Neuronal stem cell (in vitro differentiated cells): Measurements from ENCODE around the gene ZNF274.

Experiments
- DNase-seq: peaks from one replicate; pipeline ENCODE4 v3.0.0-alpha.2; 2013; ENCODE audit warnings: low spot score
- H2AFZ ChIP-seq: one replicate; pipeline ENCODE4 v1.6.1; 2013; ENCODE audit warnings: mild to moderate bottlenecking, low read length, inconsistent platforms
- H2AK5ac ChIP-seq: 2 replicates; pipeline ENCODE4 v1.6.1; 2013; ENCODE audit warnings: low read depth, mild to moderate bottlenecking, inconsistent platforms, low read length, moderate library complexity, mixed read lengths
- H2BK120ac ChIP-seq: 2 replicates; pipeline ENCODE4 v1.6.1; 2013; ENCODE audit warnings: low read depth, mild to moderate bottlenecking, inconsistent platforms, low read length, moderate library complexity, mixed read lengths
- H2BK12ac ChIP-seq: one replicate; pipeline ENCODE4 v1.6.1; 2013; ENCODE audit warnings: low read length, inconsistent platforms
- H2BK15ac ChIP-seq: 2 replicates; pipeline ENCODE4 v1.6.1; 2013; ENCODE audit warnings: mild to moderate bottlenecking, low read length, inconsistent platforms, mixed read lengths
- H2BK5ac ChIP-seq: one replicate; pipeline ENCODE4 v1.6.1; 2013; ENCODE audit warnings: inconsistent platforms, mild to moderate bottlenecking, low read length, moderate library complexity
- H3K14ac ChIP-seq: one replicate; pipeline ENCODE4 v1.6.1; 2013; ENCODE audit warnings: low read length, inconsistent platforms
- H3K18ac ChIP-seq: 2 replicates; pipeline ENCODE4 v1.6.1; 2013; ENCODE audit warnings: low read length, inconsistent platforms
- H3K23ac ChIP-seq: 2 replicates; pipeline ENCODE4 v1.6.1; 2013; ENCODE audit warnings: low read depth, mild to moderate bottlenecking, mixed read lengths, low read length, inconsistent platforms; ENCODE audit not compliant: poor library complexity
- H3K27ac ChIP-seq: replicated peaks from 3 replicates; pipeline ENCODE4 v1.5.1; 2013; ENCODE audit warnings: low read length, inconsistent platforms
- H3K27me3 ChIP-seq, 3 experiments: 2 replicates each; pipeline ENCODE4 v1.6.1; 2013; ENCODE audit warnings: low read length in 3 of 3, mild to moderate bottlenecking in 2 of 3, inconsistent platforms in 1 of 3, low read depth in 1 of 3, mixed read lengths in 1 of 3, moderate library complexity in 1 of 3; ENCODE audit not compliant: control insufficient read depth in 3 of 3, insufficient read depth in 3 of 3
- H3K36me3 ChIP-seq, 2 donors: replicated peaks in 1 of 2; 2 replicates each; pipeline ENCODE4 v1.6.1; 2013; ENCODE audit warnings: low read length in 2 of 2; ENCODE audit not compliant: control insufficient read depth in 2 of 2, insufficient read depth in 2 of 2
- H3K4ac ChIP-seq: 2 replicates; pipeline ENCODE4 v1.6.1; 2013; ENCODE audit warnings: inconsistent platforms, mild to moderate bottlenecking, low read length, moderate library complexity
- H3K4me1 ChIP-seq, 2 donors: 1 replicate in 1 of 2; 2 replicates in 1 of 2; pipeline ENCODE4 v1.6.1; 2013; ENCODE audit warnings: low read length in 2 of 2, low read depth in 1 of 2; ENCODE audit not compliant: control insufficient read depth in 2 of 2, insufficient read depth in 1 of 2
- H3K4me2 ChIP-seq: one replicate; pipeline ENCODE4 v1.6.1; 2013; ENCODE audit warnings: mild to moderate bottlenecking, low read length, inconsistent platforms; ENCODE audit not compliant: insufficient read depth, poor library complexity, severe bottlenecking
- H3K4me3 ChIP-seq, 2 donors: 2 replicates each; pipeline ENCODE4 v1.5.1; 2013; ENCODE audit warnings: low read length in 2 of 2, mild to moderate bottlenecking in 2 of 2, inconsistent platforms in 1 of 2, moderate library complexity in 1 of 2
- H3K79me1 ChIP-seq: one replicate; pipeline ENCODE4 v1.6.1; 2013; ENCODE audit warnings: low read depth, mild to moderate bottlenecking, inconsistent platforms, low read length, moderate library complexity
- H3K9ac ChIP-seq: one replicate; pipeline ENCODE4 v1.6.1; 2013; ENCODE audit warnings: mild to moderate bottlenecking, low read depth, low read length, inconsistent platforms; ENCODE audit not compliant: poor library complexity
- H3K9me3 ChIP-seq, 2 donors: replicated peaks in 1 of 2; 2 replicates each; pipeline versions ENCODE3 to v1.6.1; 2013; ENCODE audit warnings: low read length in 2 of 2, mild to moderate bottlenecking in 2 of 2, inconsistent platforms in 1 of 2, low read depth in 1 of 2, mixed read lengths in 1 of 2, moderate library complexity in 1 of 2; ENCODE audit not compliant: control insufficient read depth in 2 of 2, insufficient read depth in 1 of 2
- H4K8ac ChIP-seq: one replicate; pipeline ENCODE4 v1.6.1; 2013; ENCODE audit warnings: low read depth, mild to moderate bottlenecking, inconsistent platforms, low read length, moderate library complexity
- H4K91ac ChIP-seq: one replicate; pipeline ENCODE4 v1.6.1; 2013; ENCODE audit warnings: low read length, low read depth, mild to moderate bottlenecking, inconsistent platforms; ENCODE audit not compliant: poor library complexity
- WGBS, 2 donors: extraction: QIAGEN DNeasy Blood & Tissue Kit; methylation state at CpG; one replicate each; pipeline ENCODE4 v1.1.7; 2013; ENCODE audit warnings: missing lambda C conversion rate in 2 of 2, mixed read lengths in 1 of 2; ENCODE audit not compliant: insufficient read length in 2 of 2, insufficient replicate concordance in 1 of 2; ENCODE audit errors: extremely low coverage in 2 of 2; 5-methylcytosine and 5-hydroxymethylcytosine counted together

The ZNF274 gene

DNA sequence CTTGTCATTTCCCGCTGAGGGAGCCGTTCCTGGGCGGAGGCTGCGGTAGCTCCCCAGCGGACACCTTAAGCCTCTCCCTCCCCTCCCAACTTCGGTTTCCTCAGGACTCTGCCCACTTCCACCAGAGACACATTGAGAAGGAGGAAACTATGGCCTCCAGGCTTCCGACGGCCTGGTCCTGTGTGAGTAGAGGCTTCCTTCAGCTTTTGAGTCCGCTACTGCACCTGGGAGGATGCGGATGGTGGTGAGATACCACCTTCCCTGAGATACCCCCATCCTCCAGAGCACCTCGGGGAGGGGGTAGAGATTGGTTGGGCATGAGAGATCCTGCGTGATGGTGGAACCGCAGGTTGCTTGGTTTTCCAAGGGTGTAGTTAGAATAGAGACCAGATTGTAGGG is 955 bp downstream of the ZNF274 start:
- peaks cover 44 to 80% of the 10 kb centered on the region in 2 donors for H3K9me3 ChIP-seq
- WGBS, 2 donors = no CpG with 5 or more reads among the region's 13 CpGs
- peak overlapping the region; percentile 85 to 93 for H3K4me3 ChIP-seq
- no peak for DNase-seq
- peak overlapping the region; percentile 91 for H3K9ac ChIP-seq
- H2BK120ac ChIP-seq = peak overlapping the region; percentile 88
- peak overlapping the region; percentile 91 for H2BK5ac ChIP-seq
- H3K18ac ChIP-seq = peak overlapping the region; percentile 98
- H2AK5ac ChIP-seq = peak overlapping the region; percentile 93
- H3K4me1 ChIP-seq = peaks cover 0 to 3% of the 10 kb centered on the region in 2 donors
- no peak overlapping the region for H4K8ac ChIP-seq
- peak overlapping the region; percentile 78 for H3K4ac ChIP-seq
- peak overlapping the region; percentile 97 for H3K23ac ChIP-seq
- H3K79me1 ChIP-seq = peaks cover 7% of the 10 kb centered on the region
- H3K4me2 ChIP-seq = peak overlapping the region; percentile 54
- peak overlapping the region; percentile 77 for H3K14ac ChIP-seq
- peaks cover 24 to 44% of the 10 kb centered on the region in 2 donors for H3K36me3 ChIP-seq
- no peak overlapping the region for H2BK15ac ChIP-seq
- no peak overlapping the region for H3K27ac ChIP-seq
- H2AFZ ChIP-seq = peak overlapping the region; percentile 95
- H3K27me3 ChIP-seq = no peaks in the 10 kb centered on the region
- H2BK12ac ChIP-seq = no peak overlapping the region
- H4K91ac ChIP-seq = no peak overlapping the region

- no peak for DNase-seq
- H3K4me2 ChIP-seq = no peak overlapping the region
Observed at GRCh38 chr19:58196901-58197616, 14.2 kb downstream of the ZNF274 start.

GRCh38 chr19:58203814-58204475 is 21.1 kb downstream of the ZNF274 start:
- no peak overlapping the region for H2BK5ac ChIP-seq
- H4K8ac ChIP-seq = no peak overlapping the region
- H3K27me3 ChIP-seq = no peaks in the 10 kb centered on the region
- no peak overlapping the region for H4K91ac ChIP-seq
- H3K4ac ChIP-seq = no peak overlapping the region
- peak overlapping the region in 1 of 2 donors; percentile 71 for H3K4me3 ChIP-seq
- no peak overlapping the region for H2AFZ ChIP-seq
- H3K23ac ChIP-seq = peak overlapping the region; percentile 37
- H2BK120ac ChIP-seq = no peak overlapping the region
- H3K9ac ChIP-seq = peak overlapping the region; percentile 24
- H3K9me3 ChIP-seq = peaks cover 78 to 100% of the 10 kb centered on the region in 2 donors
- H3K14ac ChIP-seq = peak overlapping the region; percentile 32
- peaks cover 3% of the 10 kb centered on the region for H3K79me1 ChIP-seq
- H3K4me2 ChIP-seq = peak overlapping the region; percentile 35
- no peak overlapping the region for H3K27ac ChIP-seq
- no peak for DNase-seq
- H3K18ac ChIP-seq = no peak overlapping the region
- H2AK5ac ChIP-seq = peak overlapping the region; percentile 9
- no peak overlapping the region for H2BK12ac ChIP-seq
- H2BK15ac ChIP-seq = no peak overlapping the region
- WGBS, 2 donors = no CpG with 5 or more reads among the region's 49 CpGs
- H3K36me3 ChIP-seq = peaks cover 54 to 99% of the 10 kb centered on the region in 2 donors
- H3K4me1 ChIP-seq = no peaks in the 10 kb centered on the region

More at GRCh38 chr19:58196901-58197616, 14.2 kb downstream of the ZNF274 start:
- Histone ChIP-seq H2BK120ac (no peak overlapping the region), H3K27me3 (no peaks in the 10 kb centered on the region), H4K91ac (no peak overlapping the region), H2AK5ac (no peak overlapping the region), H4K8ac (no peak overlapping the region), H2BK15ac (no peak overlapping the region), H3K79me1 (no peaks in the 10 kb centered on the region), H3K4me3 (no peak overlapping the region), H2BK5ac (no peak overlapping the region), H3K27ac (no peak overlapping the region), H3K18ac (no peak overlapping the region), H3K4ac (no peak overlapping the region), H3K4me1 (no peaks in the 10 kb centered on the region), H3K36me3 (peaks cover 57 to 98% of the 10 kb centered on the region in 2 donors), H3K9me3 (peaks cover 70 to 97% of the 10 kb centered on the region in 2 donors), H3K9ac (no peak overlapping the region), H3K23ac (no peak overlapping the region), H2BK12ac (no peak overlapping the region), H3K14ac (no peak overlapping the region), H2AFZ (no peak overlapping the region)
- WGBS, 2 donors = no CpG with 5 or more reads among the region's 6 CpGs

DNA sequence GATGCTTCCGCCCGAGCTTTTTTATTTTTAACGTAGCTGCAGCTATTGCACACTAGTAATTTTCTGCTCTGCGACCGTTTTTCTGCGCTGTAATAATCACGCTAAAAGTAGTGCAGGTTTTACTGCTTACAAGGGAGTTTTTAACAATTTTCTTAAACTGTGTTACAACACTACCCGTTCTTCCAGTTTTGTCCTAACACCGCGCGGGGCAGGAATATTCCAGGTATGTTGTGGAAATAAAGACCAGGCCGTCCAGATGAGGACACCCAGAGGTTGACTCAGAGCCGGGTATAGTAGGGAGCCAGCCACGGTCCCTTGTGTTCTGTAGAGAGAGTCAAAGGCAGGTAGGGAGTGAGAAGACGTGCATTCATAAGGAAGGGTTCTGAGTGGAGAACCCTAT is 21.7 kb downstream of the ZNF274 start:
- no CpG with 5 or more reads among the region's 15 CpGs for WGBS, 2 donors
- no peak overlapping the region for H4K91ac ChIP-seq
- H3K4me3 ChIP-seq = peak overlapping the region in 1 of 2 donors; percentile 71

More for the DNA sequence above, 21.7 kb downstream of the ZNF274 start:
- H3K27me3 ChIP-seq = no peaks in the 10 kb centered on the region
- no peak overlapping the region for H3K27ac ChIP-seq
- H3K18ac ChIP-seq = no peak overlapping the region
- H3K4ac ChIP-seq = no peak overlapping the region
- H3K4me1 ChIP-seq = no peaks in the 10 kb centered on the region
- H3K79me1 ChIP-seq = peaks cover 3% of the 10 kb centered on the region
- no peak overlapping the region for H3K14ac ChIP-seq
- H2BK120ac ChIP-seq = no peak overlapping the region
- H2AFZ ChIP-seq = no peak overlapping the region
- no peak overlapping the region for H2AK5ac ChIP-seq
- H3K23ac ChIP-seq = peak overlapping the region; percentile 37
- H3K36me3 ChIP-seq = peaks cover 58 to 99% of the 10 kb centered on the region in 2 donors
- no peak for DNase-seq
- H4K8ac ChIP-seq = no peak overlapping the region
- no peak overlapping the region for H3K9ac ChIP-seq
- no peak overlapping the region for H2BK15ac ChIP-seq
- H2BK5ac ChIP-seq = no peak overlapping the region
- peak overlapping the region; percentile 29 for H3K4me2 ChIP-seq
- H3K9me3 ChIP-seq = peaks cover 81 to 100% of the 10 kb centered on the region in 2 donors
- H2BK12ac ChIP-seq = no peak overlapping the region
